K562 (cell line): ENCODE results near the gene PWWP2A. TPM values are rescaled to one million over a fixed set of nuclear protein-coding genes. Genes with fewer than 3 reads are reported as not detected.

Experiments
- CBX2 ChIP-seq: fragments of 200-600 bp; sonication (generic); IDR thresholded peaks from one replicate; pipeline ENCODE4 v1.6.1; 2012; ENCODE audit warnings: mild to moderate bottlenecking, low read length, inconsistent platforms; ENCODE audit not compliant: insufficient read depth, poor library complexity, severe bottlenecking
- HMGN3 ChIP-seq: IDR thresholded peaks from 2 replicates; pipeline ENCODE4 v1.6.1; 2011; ENCODE audit warnings: borderline replicate concordance, low read depth, mild to moderate bottlenecking, mixed read lengths, low read length; ENCODE audit not compliant: insufficient read length; ENCODE audit errors: extremely low read depth
- KDM1A ChIP-seq, 2 experiments: fragments of 450-650 bp; IDR thresholded peaks; 2 replicates each; pipeline ENCODE4 v1.6.1; 2016; ENCODE audit warnings: mild to moderate bottlenecking in 2 of 2
- MIER1 ChIP-seq: fragments of 450-650 bp; IDR thresholded peaks from 2 replicates; pipeline ENCODE4 v1.6.1; 2016; ENCODE audit warnings: antibody characterized with exemption, mild to moderate bottlenecking, low read depth
- NFIC ChIP-seq: fragments of 450-650 bp; IDR thresholded peaks from 2 replicates; pipeline ENCODE4 v1.6.1; 2017; ENCODE audit warnings: mild to moderate bottlenecking, inconsistent platforms
- NR2C2 ChIP-seq, 2 experiments: fragments of 200-800 bp in 1 of 2; sonication (Bioruptor generic) in 1 of 2; sonication (generic) in 1 of 2; formaldehyde crosslinking in 1 of 2; IDR thresholded peaks; 2 replicates each; pipeline versions ENCODE4 v1.6.1 to v1.8.0; 2016 to 2022; ENCODE audit warnings: mild to moderate bottlenecking in 1 of 2, missing compliant biosample characterization in 1 of 2, missing genetic modification characterization in 1 of 2, missing genetic modification reagents in 1 of 2
- PHF8 ChIP-seq: fragments of 200-600 bp; sonication (generic); IDR thresholded peaks from 2 replicates; pipeline ENCODE4 v1.6.1; 2012; ENCODE audit warnings: mixed run types, mild to moderate bottlenecking, inconsistent platforms, low read length, moderate library complexity, borderline replicate concordance
- SAFB ChIP-seq: fragments of 200-400 bp; formaldehyde crosslinking; IDR thresholded peaks from 2 replicates; pipeline ENCODE4 v1.6.1; 2017; ENCODE audit warnings: low read depth, low read length, borderline replicate concordance
- SETDB1 ChIP-seq: IDR thresholded peaks from one replicate; pipeline ENCODE4 v1.6.1; 2012; ENCODE audit warnings: low read length, control low read depth, inconsistent platforms
- TEAD2 ChIP-seq: fragments of 450-650 bp; IDR thresholded peaks from 2 replicates; pipeline ENCODE4 v1.6.1; 2016; ENCODE audit warnings: missing genetic modification characterization, control low read depth, missing compliant biosample characterization
- TGIF2 ChIP-seq: sonication (generic); formaldehyde crosslinking; IDR thresholded peaks from 2 replicates; pipeline ENCODE4 v1.8.1; 2022; ENCODE audit warnings: mild to moderate bottlenecking, missing genetic modification reagents, moderate library complexity
- U2AF2 ChIP-seq: fragments of 200-400 bp; formaldehyde crosslinking; optimal IDR thresholded peaks from 2 replicates; pipeline ENCODE3; 2017; ENCODE audit warnings: low read depth, mild to moderate bottlenecking, low read length
- ZC3H8 ChIP-seq: fragments of 450-650 bp; IDR thresholded peaks from 2 replicates; pipeline ENCODE4 v1.6.1; 2017
- ZNF175 ChIP-seq: fragments of 200-800 bp; sonication (Bioruptor generic); IDR thresholded peaks from 2 replicates; pipeline ENCODE4 v1.6.1; 2016; ENCODE audit warnings: low read depth, mild to moderate bottlenecking, missing genetic modification characterization, missing compliant biosample characterization
- ZNF217 ChIP-seq: sonication (generic); formaldehyde crosslinking; IDR thresholded peaks from 2 replicates; pipeline ENCODE4 v1.8.0; 2022; ENCODE audit warnings: mild to moderate bottlenecking, missing genetic modification reagents
- ZNF445 ChIP-seq: fragments of 250-450 bp; sonication (Bioruptor Pico); IDR thresholded peaks from 2 replicates; pipeline ENCODE4 v1.4.0; 2020; ENCODE audit warnings: low read depth, mild to moderate bottlenecking, moderate library complexity
- polyA plus RNA-seq, 8 experiments: library from polyadenylated mRNA; depleted of rRNA in 4 of 8; stranded (reverse) in 5 of 8; unstranded in 3 of 8; fragments of >200 nt; fragmentation: Nextera tagmentation in 2 of 8; fragmentation: Illumina TruSeq in 1 of 8; extraction: Ambion mirVana in 2 of 8; extraction: Trizol in 1 of 8; gene quantifications; 2 replicates each; pipeline versions ENCODE4 v1.2.1 to v1.2.3, GENCODE V29; 2011 to 2014; ENCODE audit warnings: inconsistent platforms in 1 of 8, missing spikeins in 1 of 8
- total RNA-seq, 7 experiments: library from RNA; depleted of rRNA in 6 of 7; stranded (reverse); fragments of >200 nt in 6 of 7; fragmentation: Illumina TruSeq in 2 of 7; extraction: Trizol in 2 of 7; gene quantifications; 2 replicates each; pipeline versions ENCODE4 v1.2.1 to v1.2.3, GENCODE V29; 2011 to 2021; ENCODE audit warnings: low replicate concordance in 1 of 7
- TF ChIP-seq, protein P1 (sequence below): sonication (generic); formaldehyde crosslinking; IDR thresholded peaks from 2 replicates; pipeline ENCODE4 v1.8.1; 2023; ENCODE audit warnings: missing genetic modification reagents, mild to moderate bottlenecking, borderline replicate concordance
- TF ChIP-seq, protein P2 (sequence below), 2 experiments: IDR thresholded peaks; 2 replicates each; pipeline ENCODE4 v1.6.1; 2012; ENCODE audit warnings: improper control_type of control experiment in 2 of 2, low read depth in 2 of 2, low read length in 2 of 2, borderline replicate concordance in 1 of 2
- TF ChIP-seq, protein P3 (sequence below): sonication (generic); formaldehyde crosslinking; IDR thresholded peaks from 2 replicates; pipeline ENCODE4 v1.9.0; 2022; ENCODE audit warnings: mild to moderate bottlenecking, missing genetic modification reagents

The PWWP2A gene
- total and polyA plus RNA-seq, 9 of the 15 experiments (the other 6 are each of a cell fraction or from before 2014, with no cell fraction given) = 2.7 to 26.3 (median 14.6) TPM

- TF ChIP-seq U2AF2 (no peak), CBX2 (no peak), NFIC (peak; percentile 89), TGIF2 (CRISPR knock-in tag) (no peak), TEAD2 (tag) (no peak), KDM1A (IDR thresholded peaks at IDR 0.05) (no peak), ZNF175 (CRISPR knock-in tag) (peak; percentile 78; the same call in 1 of the 2 replicates), MIER1 (no peak), ZC3H8 (no peak), SAFB (no peak), PHF8 (no peak), HMGN3 (no peak), ZNF217 (no peak), NR2C2 (CRISPR knock-in tag; IDR thresholded peaks at IDR 0.05) (no peak), NR2C2 (tag; IDR thresholded peaks at IDR 0.05) (peak; percentile 32; the same call in 1 of the 2 replicates), SETDB1 (no peak), ZNF445 (CRISPR knock-in tag) (no peak)
- TF ChIP-seq, protein P1, sequence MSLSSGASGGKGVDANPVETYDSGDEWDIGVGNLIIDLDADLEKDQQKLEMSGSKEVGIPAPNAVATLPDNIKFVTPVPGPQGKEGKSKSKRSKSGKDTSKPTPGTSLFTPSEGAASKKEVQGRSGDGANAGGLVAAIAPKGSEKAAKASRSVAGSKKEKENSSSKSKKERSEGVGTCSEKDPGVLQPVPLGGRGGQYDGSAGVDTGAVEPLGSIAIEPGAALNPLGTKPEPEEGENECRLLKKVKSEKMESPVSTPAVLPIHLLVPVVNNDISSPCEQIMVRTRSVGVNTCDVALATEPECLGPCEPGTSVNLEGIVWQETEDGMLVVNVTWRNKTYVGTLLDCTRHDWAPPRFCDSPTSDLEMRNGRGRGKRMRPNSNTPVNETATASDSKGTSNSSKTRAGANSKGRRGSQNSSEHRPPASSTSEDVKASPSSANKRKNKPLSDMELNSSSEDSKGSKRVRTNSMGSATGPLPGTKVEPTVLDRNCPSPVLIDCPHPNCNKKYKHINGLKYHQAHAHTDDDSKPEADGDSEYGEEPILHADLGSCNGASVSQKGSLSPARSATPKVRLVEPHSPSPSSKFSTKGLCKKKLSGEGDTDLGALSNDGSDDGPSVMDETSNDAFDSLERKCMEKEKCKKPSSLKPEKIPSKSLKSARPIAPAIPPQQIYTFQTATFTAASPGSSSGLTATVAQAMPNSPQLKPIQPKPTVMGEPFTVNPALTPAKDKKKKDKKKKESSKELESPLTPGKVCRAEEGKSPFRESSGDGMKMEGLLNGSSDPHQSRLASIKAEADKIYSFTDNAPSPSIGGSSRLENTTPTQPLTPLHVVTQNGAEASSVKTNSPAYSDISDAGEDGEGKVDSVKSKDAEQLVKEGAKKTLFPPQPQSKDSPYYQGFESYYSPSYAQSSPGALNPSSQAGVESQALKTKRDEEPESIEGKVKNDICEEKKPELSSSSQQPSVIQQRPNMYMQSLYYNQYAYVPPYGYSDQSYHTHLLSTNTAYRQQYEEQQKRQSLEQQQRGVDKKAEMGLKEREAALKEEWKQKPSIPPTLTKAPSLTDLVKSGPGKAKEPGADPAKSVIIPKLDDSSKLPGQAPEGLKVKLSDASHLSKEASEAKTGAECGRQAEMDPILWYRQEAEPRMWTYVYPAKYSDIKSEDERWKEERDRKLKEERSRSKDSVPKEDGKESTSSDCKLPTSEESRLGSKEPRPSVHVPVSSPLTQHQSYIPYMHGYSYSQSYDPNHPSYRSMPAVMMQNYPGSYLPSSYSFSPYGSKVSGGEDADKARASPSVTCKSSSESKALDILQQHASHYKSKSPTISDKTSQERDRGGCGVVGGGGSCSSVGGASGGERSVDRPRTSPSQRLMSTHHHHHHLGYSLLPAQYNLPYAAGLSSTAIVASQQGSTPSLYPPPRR (CRISPR knock-in tag) = no peak
- TF ChIP-seq, protein P2, sequence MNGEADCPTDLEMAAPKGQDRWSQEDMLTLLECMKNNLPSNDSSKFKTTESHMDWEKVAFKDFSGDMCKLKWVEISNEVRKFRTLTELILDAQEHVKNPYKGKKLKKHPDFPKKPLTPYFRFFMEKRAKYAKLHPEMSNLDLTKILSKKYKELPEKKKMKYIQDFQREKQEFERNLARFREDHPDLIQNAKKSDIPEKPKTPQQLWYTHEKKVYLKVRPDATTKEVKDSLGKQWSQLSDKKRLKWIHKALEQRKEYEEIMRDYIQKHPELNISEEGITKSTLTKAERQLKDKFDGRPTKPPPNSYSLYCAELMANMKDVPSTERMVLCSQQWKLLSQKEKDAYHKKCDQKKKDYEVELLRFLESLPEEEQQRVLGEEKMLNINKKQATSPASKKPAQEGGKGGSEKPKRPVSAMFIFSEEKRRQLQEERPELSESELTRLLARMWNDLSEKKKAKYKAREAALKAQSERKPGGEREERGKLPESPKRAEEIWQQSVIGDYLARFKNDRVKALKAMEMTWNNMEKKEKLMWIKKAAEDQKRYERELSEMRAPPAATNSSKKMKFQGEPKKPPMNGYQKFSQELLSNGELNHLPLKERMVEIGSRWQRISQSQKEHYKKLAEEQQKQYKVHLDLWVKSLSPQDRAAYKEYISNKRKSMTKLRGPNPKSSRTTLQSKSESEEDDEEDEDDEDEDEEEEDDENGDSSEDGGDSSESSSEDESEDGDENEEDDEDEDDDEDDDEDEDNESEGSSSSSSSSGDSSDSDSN (IDR thresholded peaks at IDR 0.05; ENCODE audit: borderline replicate concordance in 1 of 2, low read depth in 2 of 2, low read length in 2 of 2) = no peak
- TF ChIP-seq, protein P3, sequence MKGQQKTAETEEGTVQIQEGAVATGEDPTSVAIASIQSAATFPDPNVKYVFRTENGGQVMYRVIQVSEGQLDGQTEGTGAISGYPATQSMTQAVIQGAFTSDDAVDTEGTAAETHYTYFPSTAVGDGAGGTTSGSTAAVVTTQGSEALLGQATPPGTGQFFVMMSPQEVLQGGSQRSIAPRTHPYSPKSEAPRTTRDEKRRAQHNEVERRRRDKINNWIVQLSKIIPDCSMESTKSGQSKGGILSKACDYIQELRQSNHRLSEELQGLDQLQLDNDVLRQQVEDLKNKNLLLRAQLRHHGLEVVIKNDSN (CRISPR knock-in tag) = no peak
Observed at GRCh38 chr5:160165137-160166068, 46.2 kb upstream of the PWWP2A start (continued).
